BE2C (cell line): ENCODE data around the gene POLR1E.
"Not testable (repeated sequence)": the region's sequence is repeated elsewhere in the genome, so short reads cannot be mapped to it uniquely, and the experiment has no call there.

Experiments used
- DNase-seq: peaks from one replicate; pipeline ENCODE4 v3.0.0-alpha.2; 2020
- H3K27me3 ChIP-seq: fragments of 250-450 bp; sonication (Bioruptor Pico); 2 replicates; pipeline ENCODE4 v1.5.1; 2020; ENCODE audit warnings: mild to moderate bottlenecking
- H3K36me3 ChIP-seq: fragments of 250-450 bp; sonication (Bioruptor Pico); 2 replicates; pipeline ENCODE4 v1.5.1; 2020; ENCODE audit warnings: mild to moderate bottlenecking
- H3K4me1 ChIP-seq: fragments of 250-450 bp; sonication (Bioruptor Pico); 2 replicates; pipeline ENCODE4 v1.5.1; 2020
- H3K4me3 ChIP-seq: 2 replicates; pipeline ENCODE4 v1.5.1; 2011; ENCODE audit warnings: low read depth, low read length
- H3K9me3 ChIP-seq: fragments of 250-450 bp; sonication (Bioruptor Pico); 2 replicates; pipeline ENCODE4 v1.5.1; 2020
- CTCF ChIP-seq: IDR thresholded peaks from 2 replicates; pipeline ENCODE4 v1.5.1; 2012; ENCODE audit warnings: mild to moderate bottlenecking, low read depth, low read length

The POLR1E gene

GRCh38 chr9:37512437-37512836 lies 26.7 kb downstream of the POLR1E start:
- Histone ChIP-seq H3K4me1 (no peaks in the 10 kb centered on the region), H3K4me3 (no peak overlapping the region), H3K27me3 (no peaks in the 10 kb centered on the region), H3K9me3 (no peaks in the 10 kb centered on the region), H3K36me3 (peaks cover 52% of the 10 kb centered on the region)
- DNase-seq: no peak
- no peak for TF ChIP-seq CTCF

GRCh38 chr9:37514415-37514814 lies 28.7 kb downstream of the POLR1E start:
- H3K9me3 ChIP-seq, H3K4me3 ChIP-seq, DNase-seq, H3K27me3 ChIP-seq, H3K4me1 ChIP-seq: not testable (repeated sequence)
- H3K36me3 ChIP-seq: peaks cover 44% of the 10 kb centered on the region

- H3K36me3 ChIP-seq: peaks cover 41% of the 10 kb centered on the region
- no peaks in the 10 kb centered on the region for H3K9me3 ChIP-seq
- no peak for DNase-seq
- no peak overlapping the region for H3K4me3 ChIP-seq
- no peak for TF ChIP-seq CTCF
- no peaks in the 10 kb centered on the region for H3K4me1 ChIP-seq
- H3K27me3 ChIP-seq: no peaks in the 10 kb centered on the region
These were observed 29.3 kb downstream of the POLR1E start for GRCh38 chr9:37514999-37515398.

- H3K9me3 ChIP-seq: no peaks in the 10 kb centered on the region
- H3K4me1 ChIP-seq: no peaks in the 10 kb centered on the region
- DNase-seq: no peak
- no peak for TF ChIP-seq CTCF
- no peaks in the 10 kb centered on the region for H3K27me3 ChIP-seq
- H3K4me3 ChIP-seq: no peak overlapping the region
- H3K36me3 ChIP-seq: peaks cover 42% of the 10 kb centered on the region
These were observed 30.0 kb downstream of the POLR1E start for GRCh38 chr9:37515620-37516258.

- DNase-seq: no peak
- no peaks in the 10 kb centered on the region for H3K9me3 ChIP-seq
- no peak overlapping the region for H3K4me3 ChIP-seq
- H3K36me3 ChIP-seq: peaks cover 46% of the 10 kb centered on the region
- no peak for TF ChIP-seq CTCF
- H3K27me3 ChIP-seq: no peaks in the 10 kb centered on the region
- H3K4me1 ChIP-seq: no peaks in the 10 kb centered on the region
These were observed 32.2 kb downstream of the POLR1E start for GRCh38 chr9:37517923-37518322.

GRCh38 chr9:37520641-37521040 lies 34.9 kb downstream of the POLR1E start:
- Histone ChIP-seq H3K36me3 (peaks cover 52% of the 10 kb centered on the region), H3K27me3 (no peaks in the 10 kb centered on the region), H3K4me1 (no peaks in the 10 kb centered on the region), H3K4me3 (no peak overlapping the region), H3K9me3 (no peaks in the 10 kb centered on the region)
- DNase-seq: no peak
- peak; percentile 21; the same call in 1 of the 2 replicates for TF ChIP-seq CTCF
